Smooth muscle cell (in vitro differentiated cells): ENCODE measurements around the gene DTNB. TPM values are rescaled to one million over a fixed set of nuclear protein-coding genes. Genes with fewer than 3 reads are reported as not detected.
"Not testable (repeated sequence)": the region's sequence is repeated elsewhere in the genome, so short reads cannot be mapped to it uniquely, and the experiment has no call there.

ENCODE experiments used
- DNase-seq: peaks from one replicate; lab custom pipeline; 2025; ENCODE audit not compliant: unreplicated experiment; lab: John Stamatoyannopoulos, UW
- H2AFZ ChIP-seq: fragments of 200-600 bp; sonication (generic); 2 replicates; pipeline ENCODE4 v1.6.0; 2016; ENCODE audit warnings: antibody characterized with exemption, low read depth, mild to moderate bottlenecking
- H3F3A ChIP-seq: fragments of 200-600 bp; sonication (generic); 2 replicates; pipeline ENCODE4 v1.6.0; 2017; ENCODE audit warnings: antibody characterized with exemption, low read depth
- H3K27ac ChIP-seq: fragments of 200-600 bp; sonication (generic); 2 replicates; pipeline ENCODE4 v1.5.1; 2016; ENCODE audit warnings: low read depth, mild to moderate bottlenecking
- H3K27me3 ChIP-seq: fragments of 200-600 bp; sonication (generic); 2 replicates; pipeline ENCODE4 v1.6.1; 2016; ENCODE audit warnings: low read depth, mild to moderate bottlenecking
- H3K36me3 ChIP-seq: fragments of 200-600 bp; sonication (generic); 2 replicates; pipeline ENCODE4 v1.5.1; 2016; ENCODE audit warnings: low read depth
- H3K4me1 ChIP-seq: fragments of 200-600 bp; sonication (generic); 2 replicates; pipeline ENCODE4 v1.5.1; 2016; ENCODE audit warnings: low read depth
- H3K4me2 ChIP-seq: fragments of 200-600 bp; sonication (generic); 2 replicates; pipeline ENCODE4 v1.6.0; 2016; ENCODE audit warnings: mild to moderate bottlenecking
- H3K4me3 ChIP-seq: fragments of 200-600 bp; sonication (generic); 2 replicates; pipeline ENCODE4 v1.5.1; 2016; ENCODE audit warnings: mild to moderate bottlenecking
- H3K79me2 ChIP-seq: fragments of 200-600 bp; sonication (generic); 2 replicates; pipeline ENCODE4 v1.6.0; 2016; ENCODE audit warnings: low read depth, mild to moderate bottlenecking
- H3K9ac ChIP-seq: fragments of 200-600 bp; sonication (generic); 2 replicates; pipeline ENCODE4 v1.6.0; 2016; ENCODE audit warnings: low read depth
- H3K9me3 ChIP-seq: fragments of 200-600 bp; sonication (generic); replicated peaks from 2 replicates; pipeline ENCODE4 v1.5.1; 2016; ENCODE audit warnings: low read depth
- H4K20me1 ChIP-seq: fragments of 200-600 bp; sonication (generic); 2 replicates; pipeline ENCODE4 v1.6.0; 2016; ENCODE audit warnings: low read depth
- WGBS: methylation state at CpG from one replicate; pipeline ENCODE4 v1.1.7; 2016; ENCODE audit warnings: low lambda C conversion rate; 5-methylcytosine and 5-hydroxymethylcytosine counted together
- polyA plus RNA-seq: library from polyadenylated mRNA; unstranded; fragments of >200 nt; fragmentation: Nextera tagmentation; extraction: Ambion mirVana; gene quantifications from 2 replicates; pipeline ENCODE4 v1.2.1, GENCODE V29; 2016
- total RNA-seq: library from RNA; depleted of rRNA; stranded (reverse); fragments of >200 nt; gene quantifications from 2 replicates; pipeline ENCODE4 v1.2.3, GENCODE V29; 2014
- TF ChIP-seq, protein P1 (sequence below): fragments of 200-600 bp; sonication (generic); IDR thresholded peaks from 2 replicates; pipeline ENCODE4 v1.5.1; 2017; ENCODE audit warnings: borderline replicate concordance, mild to moderate bottlenecking, antibody characterized with exemption; ENCODE audit not compliant: insufficient read depth, poor library complexity, severe bottlenecking

The DTNB gene
- total and polyA plus RNA-seq, 2 experiments from 2014 or later, result 4.9 to 5.4 TPM

DNA sequence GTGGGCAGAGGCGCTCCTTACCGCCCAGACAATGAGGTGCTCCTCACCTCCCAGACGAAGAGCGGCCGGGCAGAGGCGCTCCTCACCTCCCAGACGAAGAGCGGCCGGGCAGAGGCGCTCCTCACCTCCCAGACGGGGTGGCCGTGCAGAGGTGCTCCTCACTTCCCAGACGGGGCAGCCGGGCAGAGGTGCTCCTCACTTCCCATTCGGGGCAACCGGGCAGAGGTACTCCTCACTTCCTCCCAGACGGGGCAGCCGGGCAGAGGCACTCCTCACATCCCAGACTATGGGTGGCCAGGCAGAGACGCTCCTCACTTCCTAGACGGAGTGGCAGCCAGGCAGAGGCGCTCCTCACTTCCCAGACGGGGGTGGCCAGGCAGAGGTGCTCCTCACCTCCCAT, 138.4 kb downstream of the DTNB start:
- DNase-seq, H3K9ac ChIP-seq, H3K27me3 ChIP-seq, H3K79me2 ChIP-seq, H3K4me2 ChIP-seq, H3K4me3 ChIP-seq, H4K20me1 ChIP-seq, H3K27ac ChIP-seq, H3F3A ChIP-seq, H3K36me3 ChIP-seq, H3K9me3 ChIP-seq, H3K4me1 ChIP-seq, H2AFZ ChIP-seq: not testable (repeated sequence)
- WGBS, result 98% methylated on average over 20 of the region's 22 CpGs

DNA sequence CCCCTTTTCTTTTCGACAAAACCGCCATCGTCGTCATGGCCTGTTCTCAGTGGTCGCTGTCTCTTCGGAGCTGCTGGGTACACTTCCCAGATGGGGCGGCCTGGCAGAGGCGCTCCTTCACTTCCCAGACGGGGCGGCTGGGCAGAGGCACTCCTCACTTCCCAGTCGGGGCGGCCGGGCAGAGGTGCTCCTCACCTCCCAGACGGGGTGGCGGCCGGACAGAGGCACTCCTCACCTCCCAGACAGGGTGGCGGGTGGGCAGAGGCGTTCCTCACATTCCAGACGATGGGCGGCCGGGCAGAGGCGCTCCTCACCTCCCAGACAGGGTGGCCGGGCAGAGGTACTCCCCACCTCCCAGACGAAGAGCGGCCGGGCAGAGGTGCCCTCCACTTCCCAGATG, 138.9 kb downstream of the DTNB start:
- no peaks in the 10 kb centered on the region for H3F3A ChIP-seq
- DNase-seq, result no peak
- H3K4me3 ChIP-seq, result no peak overlapping the region
- no peaks in the 10 kb centered on the region for H3K27me3 ChIP-seq
- H3K9ac ChIP-seq, result no peak overlapping the region
- no peak overlapping the region for H2AFZ ChIP-seq
- no peaks in the 10 kb centered on the region for H3K79me2 ChIP-seq
- no peaks in the 10 kb centered on the region for H3K36me3 ChIP-seq
- 96% methylated on average over 26 of the region's 26 CpGs for WGBS
- H3K4me2 ChIP-seq, result no peak overlapping the region
- H4K20me1 ChIP-seq, result no peaks in the 10 kb centered on the region
- no peak overlapping the region for H3K27ac ChIP-seq
- TF ChIP-seq, protein P1, sequence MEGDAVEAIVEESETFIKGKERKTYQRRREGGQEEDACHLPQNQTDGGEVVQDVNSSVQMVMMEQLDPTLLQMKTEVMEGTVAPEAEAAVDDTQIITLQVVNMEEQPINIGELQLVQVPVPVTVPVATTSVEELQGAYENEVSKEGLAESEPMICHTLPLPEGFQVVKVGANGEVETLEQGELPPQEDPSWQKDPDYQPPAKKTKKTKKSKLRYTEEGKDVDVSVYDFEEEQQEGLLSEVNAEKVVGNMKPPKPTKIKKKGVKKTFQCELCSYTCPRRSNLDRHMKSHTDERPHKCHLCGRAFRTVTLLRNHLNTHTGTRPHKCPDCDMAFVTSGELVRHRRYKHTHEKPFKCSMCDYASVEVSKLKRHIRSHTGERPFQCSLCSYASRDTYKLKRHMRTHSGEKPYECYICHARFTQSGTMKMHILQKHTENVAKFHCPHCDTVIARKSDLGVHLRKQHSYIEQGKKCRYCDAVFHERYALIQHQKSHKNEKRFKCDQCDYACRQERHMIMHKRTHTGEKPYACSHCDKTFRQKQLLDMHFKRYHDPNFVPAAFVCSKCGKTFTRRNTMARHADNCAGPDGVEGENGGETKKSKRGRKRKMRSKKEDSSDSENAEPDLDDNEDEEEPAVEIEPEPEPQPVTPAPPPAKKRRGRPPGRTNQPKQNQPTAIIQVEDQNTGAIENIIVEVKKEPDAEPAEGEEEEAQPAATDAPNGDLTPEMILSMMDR, result no peak
- peaks cover 2% of the 10 kb centered on the region for H3K4me1 ChIP-seq
- no peaks in the 10 kb centered on the region for H3K9me3 ChIP-seq

DNA sequence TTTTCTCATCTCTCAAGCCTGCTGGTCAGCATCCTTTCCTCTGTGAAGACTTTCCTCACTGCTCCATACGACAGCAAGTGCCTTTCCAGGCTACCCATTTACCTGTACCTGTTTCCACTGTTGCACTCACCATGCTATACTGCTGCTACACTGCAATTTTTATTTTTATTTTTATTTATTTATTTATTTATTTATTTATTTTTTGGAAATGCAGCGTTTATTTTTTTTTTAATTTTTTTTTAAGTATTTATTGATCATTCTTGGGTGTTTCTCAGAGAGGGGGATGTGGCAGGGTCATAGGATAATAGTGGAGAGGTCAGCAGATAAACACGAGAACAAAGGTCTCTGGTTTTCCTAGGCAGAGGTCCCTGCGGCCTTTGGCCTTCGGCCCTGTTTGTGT, 139.6 kb downstream of the DTNB start:
- DNase-seq, H3K27ac ChIP-seq, H3K27me3 ChIP-seq, H3F3A ChIP-seq, H3K4me3 ChIP-seq, H3K79me2 ChIP-seq, H3K4me2 ChIP-seq, H3K9ac ChIP-seq, H3K9me3 ChIP-seq, H2AFZ ChIP-seq, H3K4me1 ChIP-seq, H3K36me3 ChIP-seq, H4K20me1 ChIP-seq: not testable (repeated sequence)
- WGBS, result 98% methylated on average over 5 of the region's 5 CpGs

DNA sequence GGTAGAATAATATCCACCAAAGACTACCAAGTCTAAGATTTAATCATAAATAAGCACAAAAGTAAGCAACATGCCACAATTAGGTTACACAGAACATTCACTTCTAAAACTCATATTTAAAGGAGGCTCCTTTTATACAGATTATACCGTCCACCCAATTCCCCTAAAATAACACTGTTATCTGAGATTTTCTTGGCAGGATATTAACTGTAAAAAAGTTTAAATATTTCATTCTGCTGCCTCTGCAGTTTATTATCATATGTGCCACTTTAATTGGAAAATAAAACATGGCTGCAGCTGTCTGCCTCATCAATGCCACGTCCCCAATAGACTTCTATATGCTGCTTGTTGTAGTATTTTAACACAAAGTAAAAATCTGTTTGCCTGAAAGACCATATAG, 140.9 kb downstream of the DTNB start:
- Histone ChIP-seq H3K79me2 (no peaks in the 10 kb centered on the region), H3F3A (no peaks in the 10 kb centered on the region), H3K4me2 (no peak overlapping the region), H2AFZ (no peak overlapping the region), H3K4me1 (peaks cover 11% of the 10 kb centered on the region), H3K4me3 (no peak overlapping the region), H4K20me1 (no peaks in the 10 kb centered on the region), H3K9ac (no peak overlapping the region), H3K27ac (no peak overlapping the region), H3K9me3 (no peaks in the 10 kb centered on the region), H3K36me3 (no peaks in the 10 kb centered on the region), H3K27me3 (no peaks in the 10 kb centered on the region)
- DNase-seq, result no peak
- WGBS, result 92% methylated on average over 2 of the region's 2 CpGs
- TF ChIP-seq, protein P1, result no peak

DNA sequence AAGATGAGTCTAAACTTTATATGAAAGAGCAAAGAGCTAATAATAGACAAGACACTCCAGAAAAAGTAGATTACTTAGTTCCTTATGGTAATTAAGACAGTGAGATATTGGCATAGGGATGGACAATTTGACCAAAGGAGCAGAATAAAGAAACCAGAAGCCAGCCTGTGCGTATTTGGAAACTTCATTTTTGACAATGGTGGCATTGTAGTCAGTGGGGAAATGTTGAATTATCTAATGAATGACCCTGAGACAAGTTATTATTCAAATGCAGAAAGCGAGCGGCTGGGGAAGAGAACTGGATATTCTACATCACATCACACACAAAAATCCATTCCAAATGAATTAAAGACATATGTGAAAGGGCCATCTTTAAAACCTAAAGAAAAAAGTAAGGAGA, 144.3 kb downstream of the DTNB start:
- no peaks in the 10 kb centered on the region for H3F3A ChIP-seq
- no peak overlapping the region for H3K27ac ChIP-seq
- no peak for DNase-seq
- no peaks in the 10 kb centered on the region for H3K79me2 ChIP-seq
- no peak overlapping the region for H3K4me3 ChIP-seq
- no peaks in the 10 kb centered on the region for H3K36me3 ChIP-seq
- H3K9me3 ChIP-seq, result no peaks in the 10 kb centered on the region
- H2AFZ ChIP-seq, result no peak overlapping the region
- WGBS, result 89% methylated on average over 3 of the region's 3 CpGs
- H3K4me2 ChIP-seq, result no peak overlapping the region
- no peaks in the 10 kb centered on the region for H3K27me3 ChIP-seq
- H3K9ac ChIP-seq, result no peak overlapping the region
- TF ChIP-seq, protein P1, result no peak
- no peaks in the 10 kb centered on the region for H4K20me1 ChIP-seq
- peaks cover 11% of the 10 kb centered on the region for H3K4me1 ChIP-seq
